Fibroblast of skin of scalp (primary cell): ENCODE results near the gene FLNB.
A peak's percentile ranks its signal among the peaks of the same experiment; 100 is the strongest.

ENCODE experiments used
- DNase-seq: peaks from one replicate; pipeline ENCODE4 v3.0.0-alpha.2; 2013

Gene FLNB

DNA sequence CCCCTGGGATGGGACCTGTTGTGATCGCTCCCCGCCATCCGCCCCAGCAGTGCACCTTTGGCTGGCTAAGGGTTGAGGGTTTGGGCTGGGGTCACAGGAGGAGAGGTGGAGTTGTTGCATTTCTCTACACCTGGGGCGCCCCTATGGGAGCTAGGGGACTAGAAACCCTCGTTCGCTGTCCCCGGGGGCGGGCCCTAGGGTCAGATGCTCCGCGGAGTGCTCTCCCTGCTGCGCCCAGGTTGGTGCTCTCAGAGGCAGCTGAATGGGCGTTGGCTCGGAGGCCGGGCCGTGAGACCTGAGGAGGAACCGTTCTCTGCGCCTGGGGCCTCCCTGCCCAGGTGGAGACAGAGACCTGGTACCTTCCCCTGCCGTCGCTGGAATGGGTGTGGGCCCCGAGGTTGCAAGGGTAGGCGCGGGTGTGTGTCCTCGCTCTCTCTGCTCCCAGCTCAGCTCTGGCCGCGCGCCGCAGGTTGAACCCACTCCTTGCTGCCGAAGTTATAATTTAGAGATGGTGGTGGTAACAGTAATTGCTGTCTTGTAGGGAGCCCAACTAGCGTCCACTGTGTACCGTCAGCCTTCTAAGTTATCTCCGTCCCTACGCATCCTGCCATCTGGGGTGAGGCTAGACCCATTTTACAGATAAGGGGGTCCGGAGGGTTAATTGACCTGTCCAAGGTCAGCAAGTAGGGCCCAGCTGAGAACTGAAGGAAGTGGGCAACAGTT is 965 bp downstream of the FLNB start:
- no peak for DNase-seq

DNA sequence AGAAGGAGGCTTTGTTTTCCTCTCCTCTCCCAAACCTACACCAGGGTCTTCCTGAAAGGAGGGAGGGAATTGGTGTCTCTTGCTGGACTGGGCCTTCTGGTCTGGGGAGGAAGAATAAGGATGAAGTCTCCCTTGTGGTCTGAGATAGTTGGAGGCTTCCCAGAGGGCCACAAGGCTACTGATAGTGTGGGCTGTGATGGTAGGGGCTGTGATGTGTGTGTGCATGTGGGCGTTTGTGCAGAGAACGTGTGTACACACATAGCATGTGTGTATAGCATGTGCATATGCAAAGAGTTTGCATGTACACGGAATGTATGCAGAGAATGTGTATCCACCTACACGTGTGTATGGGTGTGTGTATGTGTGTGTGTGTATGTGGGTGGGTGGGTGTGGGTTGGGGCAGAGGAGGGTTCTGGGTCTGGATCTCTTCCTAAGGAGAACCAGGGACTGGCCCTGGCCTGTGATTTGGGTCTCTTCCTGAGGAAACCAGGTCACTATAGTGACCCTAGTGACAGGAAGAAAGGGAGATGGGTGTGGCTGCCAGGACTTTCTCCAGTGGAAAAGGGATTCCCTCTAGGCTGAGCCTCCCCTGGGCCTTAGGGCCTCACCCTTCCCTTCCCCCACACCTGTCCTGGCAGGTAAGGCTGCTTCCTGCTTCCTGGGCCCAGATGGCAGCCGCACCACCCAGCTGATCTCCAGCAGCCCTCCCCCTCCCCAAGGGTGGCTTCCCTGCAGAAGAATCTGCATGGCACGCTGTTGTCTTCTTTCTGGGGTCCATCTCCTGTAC is 1.7 kb downstream of the FLNB start:
- DNase-seq = no peak

DNA sequence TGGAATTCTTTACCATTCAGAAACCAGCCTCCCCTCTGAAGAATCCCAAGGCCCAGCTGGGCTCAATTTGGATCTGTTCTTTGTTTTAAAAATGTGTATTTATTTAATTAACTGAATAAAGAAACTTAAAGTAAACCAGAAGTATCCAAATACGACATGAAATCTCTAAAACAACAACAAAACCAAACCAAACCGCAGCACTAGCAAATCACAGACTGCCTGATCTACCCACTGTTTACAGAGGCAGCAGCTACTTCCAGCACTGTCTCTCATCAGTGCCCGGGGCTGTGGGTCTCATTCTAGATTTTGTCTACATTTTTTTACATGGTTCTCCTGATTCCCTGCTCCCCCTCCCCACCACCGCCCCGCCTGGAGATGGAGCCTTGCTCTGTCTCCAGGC is 2.3 kb downstream of the FLNB start:
- DNase-seq = no peak

DNA sequence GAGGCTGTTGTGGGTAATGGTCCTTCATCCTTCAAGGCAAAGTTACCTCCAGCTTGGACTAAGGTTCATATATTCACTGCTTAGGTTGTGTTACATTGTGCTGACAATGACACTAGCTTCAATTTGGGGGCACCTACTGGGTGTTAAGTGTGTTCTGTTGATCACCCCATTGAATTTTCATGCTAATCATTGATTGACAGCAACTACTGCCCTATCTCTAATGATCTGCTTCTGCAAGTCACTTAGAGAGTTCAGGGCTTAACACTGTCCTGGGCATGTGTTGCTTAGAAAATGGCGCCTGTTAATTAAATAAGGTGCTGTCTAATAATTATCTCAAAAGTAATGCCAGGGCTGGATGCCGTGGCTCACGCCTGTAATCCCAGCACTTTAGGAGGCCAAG is 3.4 kb downstream of the FLNB start:
- no peak for DNase-seq

DNA sequence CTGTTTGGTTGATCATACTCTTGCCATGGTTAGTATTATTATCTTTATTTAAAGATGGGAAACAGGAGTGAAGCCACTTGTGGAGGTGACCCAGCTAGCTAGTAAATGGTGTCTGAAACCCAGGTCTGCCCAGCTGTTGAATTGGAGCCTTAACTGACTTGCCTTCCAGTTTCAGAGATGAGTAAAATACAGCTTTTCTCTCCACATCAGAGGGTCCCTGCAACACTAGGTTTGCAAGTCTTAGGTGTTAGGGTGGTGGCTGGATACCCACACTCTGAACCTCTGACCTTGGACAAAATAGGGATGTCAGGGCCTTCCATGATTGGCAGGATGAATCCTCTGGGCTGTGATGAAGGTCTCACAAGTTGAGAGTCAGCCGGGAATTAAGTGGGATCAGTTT is 4.1 kb downstream of the FLNB start:
- DNase-seq = no peak

DNA sequence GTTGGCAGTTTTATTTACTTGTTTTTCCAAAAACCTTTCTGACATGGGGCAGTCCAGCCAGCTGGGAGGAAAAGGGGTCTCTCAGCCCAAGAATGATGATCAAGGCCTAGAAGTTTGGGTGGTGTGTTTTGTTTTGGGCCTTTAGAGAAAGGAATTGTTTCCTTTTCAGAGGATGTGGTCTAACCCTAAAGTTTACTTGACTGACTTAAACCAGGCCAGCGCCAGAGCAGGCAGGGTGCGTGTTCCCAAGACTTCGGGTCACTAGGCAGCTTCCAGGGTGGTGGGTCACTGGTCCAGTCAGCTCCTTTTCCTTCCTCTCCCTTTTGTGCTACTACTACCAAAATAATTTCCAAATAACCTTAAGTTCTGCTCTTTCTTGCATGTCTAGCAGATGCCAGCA is 4.9 kb downstream of the FLNB start:
- no peak for DNase-seq

DNA sequence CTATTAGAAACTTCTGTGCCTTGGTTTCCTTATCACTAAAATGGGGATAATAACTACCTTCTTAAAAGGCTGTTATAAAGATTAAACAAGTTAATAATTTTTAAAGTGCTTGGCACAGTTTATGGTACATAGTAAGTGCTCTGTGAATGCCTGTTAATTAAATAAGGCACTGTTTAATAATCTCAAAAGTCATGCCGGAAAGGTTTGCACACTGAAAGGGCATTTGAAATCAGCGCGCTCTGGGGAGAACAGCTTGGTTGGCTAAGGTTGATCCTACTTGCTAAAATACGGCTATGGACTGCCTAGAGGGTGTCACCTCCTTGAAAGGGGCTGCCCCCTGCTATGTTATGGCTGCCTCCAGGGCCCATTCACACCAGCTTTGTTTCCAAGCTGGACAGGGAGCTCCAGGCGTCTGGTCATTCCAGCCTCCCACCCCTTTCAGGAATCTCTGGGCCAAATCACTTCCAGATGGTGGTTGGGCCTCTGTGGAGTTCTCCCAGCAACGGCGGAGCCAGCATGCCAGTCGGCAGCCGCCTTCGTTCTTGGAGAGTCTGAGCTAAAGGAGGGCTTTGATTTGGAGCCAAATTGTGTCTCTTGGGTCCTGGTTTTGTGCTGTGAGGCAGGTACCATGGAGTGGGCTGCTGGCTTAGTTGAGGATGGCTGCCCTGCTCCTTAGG is 5.9 kb downstream of the FLNB start:
- DNase-seq = peak; percentile 95

DNA sequence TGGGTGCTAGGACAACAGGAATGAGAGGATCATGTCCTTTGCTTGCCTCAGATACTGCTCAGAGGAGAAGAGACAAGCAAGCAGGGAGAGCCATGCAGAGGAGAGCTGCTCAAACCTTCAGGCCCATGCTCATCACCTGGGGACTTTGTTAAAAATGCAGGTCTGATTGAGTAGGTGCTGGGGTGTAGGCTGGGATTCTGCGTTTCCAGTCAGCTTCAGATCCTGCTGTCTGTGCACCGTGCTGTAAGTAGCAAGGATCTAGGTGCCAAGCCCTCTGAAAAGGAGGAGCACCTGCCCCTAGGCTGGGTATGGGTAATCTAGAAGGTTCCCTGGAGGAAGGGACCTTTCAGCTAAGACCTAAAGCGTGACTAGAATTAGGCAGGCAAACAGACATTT is 7.3 kb downstream of the FLNB start:
- no peak for DNase-seq

DNA sequence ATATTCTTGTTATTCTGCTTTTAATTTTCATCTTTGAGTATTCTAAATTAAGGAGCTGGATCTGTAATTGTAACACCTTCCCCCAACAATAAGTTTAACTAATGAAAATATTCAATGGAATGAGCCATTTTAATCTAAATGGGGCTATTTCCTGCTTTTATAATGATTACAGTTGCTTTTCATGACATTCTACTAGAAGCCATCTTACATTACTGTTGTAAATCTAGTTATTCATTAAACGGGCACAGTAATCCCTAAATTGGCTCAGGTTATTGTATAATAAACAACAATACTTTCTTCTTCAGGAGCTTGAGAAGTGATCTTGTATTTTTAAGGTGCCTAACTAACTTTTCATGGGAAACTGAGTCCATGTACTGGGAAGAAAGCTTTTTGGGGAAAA is 8.5 kb downstream of the FLNB start:
- DNase-seq = no peak

DNA sequence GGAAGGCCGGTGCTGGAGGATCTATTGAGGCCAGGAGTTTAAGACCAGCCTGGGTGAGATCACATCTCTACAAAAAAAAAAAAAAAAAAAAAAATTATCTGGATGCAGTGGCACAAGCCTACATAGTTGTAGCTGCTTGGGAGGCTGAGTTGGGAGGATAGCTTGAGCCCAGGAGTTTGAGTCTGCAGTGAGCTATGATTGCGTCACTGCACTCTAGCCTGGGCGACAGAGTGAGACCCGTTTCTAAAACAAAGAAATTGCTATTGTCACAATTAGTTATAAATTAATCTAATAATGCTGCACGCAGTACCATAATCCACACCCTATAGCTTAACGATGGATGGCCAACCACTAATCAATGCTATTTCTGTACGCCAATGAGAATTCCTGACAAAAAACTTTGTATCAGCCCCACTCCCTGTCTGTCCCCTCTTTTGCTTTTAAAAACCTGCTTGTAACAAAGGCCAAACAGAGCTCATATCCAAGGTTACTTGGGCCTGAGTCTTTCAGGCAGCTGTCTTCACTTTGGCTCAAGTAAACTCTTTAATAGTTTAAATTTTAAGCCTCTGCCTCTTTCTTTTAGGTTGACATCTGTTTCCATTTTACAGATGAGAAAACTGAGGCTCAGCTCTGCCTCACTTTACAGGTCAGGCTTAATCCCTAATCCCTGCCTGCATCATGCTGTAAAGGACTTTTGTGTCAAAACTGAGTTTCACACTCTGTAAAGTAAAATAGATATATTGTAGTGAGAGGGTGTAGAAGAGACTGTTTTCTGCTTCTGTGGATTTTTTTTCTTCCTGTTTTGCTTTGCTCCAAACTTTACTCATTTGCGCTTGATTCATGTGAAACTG is 10.9 kb downstream of the FLNB start:
- no peak for DNase-seq

DNA sequence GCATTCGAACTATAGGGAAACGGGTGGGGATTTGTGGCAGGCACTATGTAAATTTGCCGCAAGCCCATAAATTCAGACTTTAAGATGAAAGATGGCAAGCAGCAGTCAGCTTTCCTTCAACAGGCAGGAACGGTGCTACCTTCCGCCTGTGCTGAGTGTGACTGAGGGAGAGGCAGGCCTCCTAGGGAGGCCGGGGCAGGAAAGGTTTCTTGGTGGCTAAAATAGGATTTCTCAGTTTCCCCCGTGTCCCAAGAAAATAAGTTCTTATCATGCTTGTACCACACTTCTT is 12.5 kb downstream of the FLNB start:
- DNase-seq = no peak

DNA sequence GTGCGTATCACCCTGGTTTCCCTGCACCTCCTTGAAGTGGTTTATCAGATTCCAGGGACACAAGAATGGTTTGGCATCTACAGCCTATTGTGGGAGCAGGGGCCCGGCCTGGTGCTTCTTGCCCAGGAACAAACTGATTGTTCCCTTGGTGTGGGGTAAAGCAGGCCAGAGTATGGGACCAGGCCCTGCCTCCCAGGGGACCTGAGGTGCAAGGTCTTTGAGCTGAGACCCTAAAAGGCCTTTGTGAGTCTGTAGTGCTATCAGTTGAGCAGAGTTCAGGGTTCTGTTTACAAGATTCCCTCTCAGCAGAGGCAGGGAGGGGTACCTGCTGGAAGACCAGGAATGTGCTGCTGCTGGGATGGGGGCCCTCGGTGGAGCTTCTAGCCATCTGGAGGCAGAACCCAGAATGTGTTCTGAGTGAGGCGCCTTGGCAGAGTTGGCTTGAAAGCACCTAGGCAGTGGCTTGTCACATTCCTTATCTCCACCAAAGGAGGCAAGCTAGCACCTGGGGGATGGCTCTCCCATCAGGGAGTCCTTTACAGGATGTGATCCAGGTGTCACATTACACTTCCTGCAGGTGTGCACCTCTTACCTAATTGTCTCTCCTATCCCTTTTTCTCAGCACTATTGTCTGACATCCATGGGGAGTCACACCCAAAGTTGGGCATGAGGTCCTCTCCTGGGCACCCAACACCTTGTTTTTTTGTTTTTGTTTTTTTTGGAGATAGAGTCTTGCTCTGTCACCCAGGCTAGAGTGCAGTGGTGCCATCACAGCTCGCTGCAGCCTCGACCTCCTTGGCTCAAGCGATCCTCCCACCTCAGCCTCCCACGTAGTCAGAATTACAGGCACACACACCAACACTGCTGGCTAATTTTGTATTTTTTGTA is 13.1 kb downstream of the FLNB start:
- DNase-seq = no peak

DNA sequence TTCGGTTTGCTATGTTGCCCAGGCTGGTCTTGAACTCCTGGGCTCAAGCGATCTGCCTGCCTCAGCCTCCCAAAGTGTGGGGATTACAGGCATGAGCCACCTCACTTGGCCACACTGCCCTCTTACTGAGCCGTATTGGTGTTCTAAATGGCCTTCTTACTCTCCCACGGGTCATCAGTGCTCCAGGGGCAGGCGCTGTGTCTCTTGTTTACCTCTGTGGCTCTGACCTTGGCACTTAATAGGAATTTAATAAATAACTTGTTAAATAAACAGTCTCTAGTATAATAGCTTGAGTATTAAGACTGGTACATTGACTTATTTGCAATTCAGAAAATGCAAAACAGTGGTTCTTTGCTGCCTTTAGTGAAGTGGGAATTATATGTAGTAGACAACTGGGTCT is 13.7 kb downstream of the FLNB start:
- DNase-seq = no peak

DNA sequence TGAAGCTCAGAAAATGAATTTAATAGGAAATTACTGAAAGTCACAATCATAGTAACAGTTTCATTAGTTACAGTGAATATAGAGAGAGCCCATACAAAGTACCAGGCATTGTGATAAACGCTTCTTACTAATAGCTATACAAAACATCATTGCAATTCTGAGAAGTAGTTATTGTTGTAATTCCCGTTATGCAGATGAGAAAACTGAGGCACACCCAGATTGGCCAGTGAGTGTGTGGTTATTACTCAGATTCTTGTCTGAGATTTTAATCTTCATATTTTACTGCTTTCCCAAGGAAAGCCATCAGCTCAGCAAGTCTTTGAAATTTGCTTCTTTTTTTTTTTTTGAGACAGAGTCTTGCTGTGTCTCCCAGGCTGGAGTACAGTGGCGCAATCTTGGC is 14.3 kb downstream of the FLNB start:
- no peak for DNase-seq

DNA sequence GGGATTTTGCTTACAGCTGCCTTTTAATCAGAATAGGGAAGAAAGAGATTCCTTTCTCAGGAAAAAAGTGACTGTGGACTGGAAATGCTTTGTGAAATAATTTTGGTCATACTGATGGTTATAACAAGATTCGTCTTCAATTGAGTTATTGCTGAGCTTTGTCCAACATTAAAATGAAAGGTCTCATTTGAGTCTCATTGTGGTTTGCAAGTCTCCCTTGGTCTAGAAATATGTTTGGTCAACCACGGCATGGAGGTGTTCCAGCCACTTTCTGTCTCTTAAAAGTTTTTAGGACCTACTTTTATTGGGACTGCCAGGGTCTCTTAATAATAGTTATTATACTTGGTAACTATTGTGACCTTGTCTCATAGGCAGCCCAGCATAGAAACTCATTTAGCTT is 15.3 kb downstream of the FLNB start:
- no peak for DNase-seq

DNA sequence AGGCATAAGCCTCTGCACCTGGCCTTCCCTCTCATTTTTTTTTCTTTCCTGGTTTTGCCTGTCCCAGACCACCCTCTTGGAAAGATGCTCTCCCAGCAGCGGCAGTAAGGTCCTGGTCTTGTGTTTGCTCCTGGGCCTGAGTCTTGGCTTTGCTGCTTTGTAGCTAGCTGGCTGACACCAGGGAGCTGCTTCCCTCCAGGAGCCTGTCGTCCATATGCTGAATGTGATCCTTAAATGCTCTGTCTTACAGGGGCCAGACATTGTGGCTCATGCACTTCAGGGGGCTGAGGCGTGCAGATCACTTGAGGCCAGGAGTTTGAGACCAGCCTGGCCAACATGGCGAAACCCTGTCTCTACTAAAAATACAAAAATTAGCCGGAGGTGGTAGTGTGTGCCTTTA is 17.2 kb downstream of the FLNB start:
- DNase-seq = no peak

DNA sequence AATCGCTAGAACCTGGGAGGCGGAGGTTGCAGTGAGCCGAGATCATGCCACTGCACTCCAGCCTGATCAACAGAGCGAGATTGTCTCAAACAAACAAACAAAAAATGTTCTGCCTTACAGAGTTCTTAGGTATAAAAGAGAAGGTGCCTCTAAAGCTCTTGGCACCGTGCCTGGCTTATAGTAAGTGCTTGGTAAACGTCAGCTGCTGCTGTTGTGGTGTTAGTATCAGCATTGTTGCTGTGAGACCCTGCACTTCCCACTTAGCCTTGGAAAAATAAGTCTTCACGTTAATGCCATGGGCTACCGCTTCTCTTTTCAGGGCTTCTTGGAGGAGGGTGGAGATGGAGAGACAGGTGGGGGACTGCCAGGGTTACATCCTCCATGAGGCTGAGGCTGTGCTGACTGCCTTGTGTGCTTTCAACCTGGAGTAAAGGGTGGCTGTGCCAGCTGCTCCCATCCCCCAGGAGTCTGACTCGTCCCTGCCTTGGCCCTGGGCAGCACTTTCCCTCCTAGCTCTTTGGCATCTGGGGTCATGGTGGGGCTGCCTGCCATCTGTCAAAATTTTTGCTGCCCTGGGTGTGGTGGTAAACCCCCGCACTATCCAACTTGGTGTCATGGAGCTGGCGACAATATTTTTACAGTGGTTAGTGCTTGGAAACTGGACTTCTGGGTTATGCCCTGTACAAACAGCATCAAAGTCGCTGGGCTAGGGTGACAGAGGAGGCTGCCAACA is 17.8 kb downstream of the FLNB start:
- peak; percentile 23 for DNase-seq

DNA sequence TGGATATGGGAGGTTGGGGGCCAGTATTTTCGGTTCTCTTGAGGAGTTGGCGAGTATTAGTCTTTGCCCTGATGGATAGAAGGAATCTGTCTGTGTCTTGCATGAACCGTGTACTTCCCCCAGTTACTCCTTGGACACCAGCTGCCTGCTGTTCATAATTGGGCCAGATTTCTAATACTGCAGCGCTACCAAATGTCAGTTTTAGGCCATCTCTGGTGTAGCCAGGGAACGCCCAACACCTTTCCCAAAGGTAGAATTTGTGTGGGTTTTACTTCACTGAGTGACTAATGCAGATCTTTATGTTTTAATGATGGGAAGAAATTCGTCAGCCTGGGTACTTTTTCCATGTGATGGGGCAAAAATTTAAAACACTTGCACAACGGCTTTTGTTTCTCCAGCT is 18.4 kb downstream of the FLNB start:
- no peak for DNase-seq

DNA sequence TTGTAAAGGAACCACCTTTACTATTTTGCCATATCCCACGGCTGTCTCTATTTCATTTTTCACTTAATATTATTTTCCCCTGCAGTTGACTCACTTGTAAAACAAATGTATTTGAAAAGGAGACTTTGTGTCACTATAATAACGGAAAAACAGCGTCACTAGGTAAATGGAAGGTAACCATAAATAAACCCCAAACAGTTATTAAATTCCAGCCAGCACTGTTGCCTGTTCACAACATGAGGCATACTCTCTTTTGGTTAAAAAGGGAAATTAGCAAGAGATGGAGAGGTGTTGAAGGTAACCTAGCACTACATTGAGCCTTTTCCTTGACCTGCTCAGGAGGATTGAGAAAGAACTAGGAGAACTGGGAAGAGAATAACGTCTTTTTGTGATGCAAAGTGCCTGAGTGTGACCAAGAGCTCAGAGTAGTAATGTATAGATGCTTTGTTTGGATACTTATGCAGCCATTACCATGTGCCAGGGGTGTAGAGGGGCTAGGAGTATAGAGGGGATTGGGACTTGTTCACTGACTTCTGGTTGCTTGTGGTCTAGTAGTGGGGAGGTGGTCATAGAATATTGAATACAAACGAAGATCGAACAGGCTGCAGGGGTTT is 19.6 kb downstream of the FLNB start:
- no peak for DNase-seq

DNA sequence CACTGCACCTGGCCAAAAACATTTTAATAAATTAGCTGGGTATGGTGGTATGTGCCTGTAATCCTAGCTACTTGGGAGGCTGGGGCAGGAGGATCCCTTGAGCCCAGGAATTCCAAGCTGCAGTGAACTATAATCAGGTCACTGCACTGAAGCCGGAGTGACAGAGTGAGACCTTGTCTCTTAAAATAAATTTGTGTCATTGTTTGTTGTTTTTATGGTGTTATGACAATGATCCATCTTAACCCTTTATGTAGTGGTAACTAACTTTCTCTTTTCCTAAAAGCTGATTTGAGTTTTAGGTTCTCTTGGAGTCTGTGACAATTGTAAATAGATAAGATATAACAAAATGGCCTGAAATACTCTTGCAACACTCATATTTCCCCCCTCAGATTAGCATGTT is 20.7 kb downstream of the FLNB start:
- no peak for DNase-seq
